Hematopoietic multipotent progenitor cell treated with erythropoietin and hydrocortisone succinate and interleukin-3 and kit ligand, for 6 days (in vitro differentiated cells): ENCODE results near the gene UFM1.
"Not testable (repeated sequence)": the region's sequence is repeated elsewhere in the genome, so short reads cannot be mapped to it uniquely, and the experiment has no call there.

Source experiments
- DNase-seq: peaks from one replicate; pipeline ENCODE4 v3.0.0-alpha.2; 2015

UFM1 gene

DNA sequence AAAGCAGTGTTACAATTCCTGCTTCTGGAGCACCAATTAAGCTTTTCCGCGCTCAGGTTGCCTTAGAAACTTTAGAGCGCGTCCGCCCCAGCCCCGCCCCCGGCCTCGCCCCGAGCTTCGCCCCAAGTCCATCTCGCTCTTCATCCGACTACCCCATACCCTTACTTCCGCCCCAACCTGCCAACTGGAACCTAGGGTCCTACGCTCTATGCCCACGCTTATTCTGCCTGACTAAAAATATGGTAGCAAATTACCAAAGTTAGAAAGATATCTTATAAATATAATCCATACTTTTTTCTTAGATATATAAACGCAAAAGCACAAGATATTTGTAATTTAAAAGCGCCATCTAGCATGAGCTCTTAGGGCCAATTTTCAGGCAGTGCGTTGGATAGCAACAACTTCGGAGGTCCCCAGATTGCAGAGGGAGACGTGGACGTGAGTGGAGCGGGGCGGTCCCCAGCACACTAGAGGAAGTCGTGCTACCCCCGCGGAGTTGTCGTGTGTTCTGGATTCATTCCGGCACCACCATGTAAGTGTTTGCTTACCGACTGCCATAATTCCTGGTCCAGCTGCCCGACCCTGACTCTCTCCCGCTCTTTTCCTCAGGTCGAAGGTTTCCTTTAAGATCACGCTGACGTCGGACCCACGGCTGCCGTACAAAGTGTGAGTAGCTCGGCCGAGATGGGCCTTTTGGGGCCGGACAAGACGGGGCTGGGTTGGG is at the start of gene UFM1:
Gene UFM1, plus strand, starts transcription at position 462 of the 724 bp plus-strand sequence. Its CDS starts 69 bp downstream, at position 531.
- DNase-seq: peak; percentile 97

DNA sequence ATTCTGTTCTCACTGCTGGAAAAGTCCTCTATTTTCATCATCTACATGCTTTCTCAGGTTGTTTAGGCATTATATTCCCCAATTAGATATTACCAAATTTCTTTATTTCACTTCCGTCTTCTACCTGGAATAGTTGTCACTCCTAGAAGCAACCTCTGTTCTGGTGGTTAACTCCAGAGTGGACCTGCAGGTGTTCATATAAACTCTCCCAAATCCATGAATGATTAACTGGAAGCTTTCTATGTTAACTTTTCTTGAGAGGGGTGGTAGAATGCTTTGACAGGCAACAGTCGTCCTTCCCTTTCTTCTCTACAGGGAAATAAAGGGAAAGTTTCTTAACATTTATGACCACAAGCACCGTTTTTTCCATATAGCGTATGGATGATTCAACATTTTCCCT is 48.4 kb upstream of the UFM1 start:
- no peak for DNase-seq

DNA sequence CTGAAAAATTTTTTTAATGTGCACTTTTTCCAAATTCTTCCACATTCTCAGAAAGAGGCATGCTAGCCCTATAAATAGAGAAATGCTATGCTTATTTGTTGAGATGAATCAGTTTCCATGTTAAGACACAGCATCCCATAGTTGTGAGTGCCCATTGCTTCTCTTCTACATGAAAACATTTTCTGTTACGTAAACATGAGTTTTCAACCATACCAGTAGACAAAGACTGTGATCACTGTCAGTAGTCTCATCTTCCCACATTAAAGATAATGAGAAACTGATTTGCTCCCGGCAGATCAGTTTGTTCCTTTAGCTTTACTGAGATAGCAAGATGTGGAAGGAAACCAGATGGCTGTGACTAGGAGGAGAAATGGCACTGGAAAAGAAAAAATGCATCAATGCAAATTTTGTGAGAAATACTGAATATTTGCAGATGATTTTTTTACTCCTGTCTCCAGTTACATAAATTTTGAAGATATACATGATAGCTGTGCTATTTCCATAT is 45.8 kb upstream of the UFM1 start:
- no peak for DNase-seq

DNA sequence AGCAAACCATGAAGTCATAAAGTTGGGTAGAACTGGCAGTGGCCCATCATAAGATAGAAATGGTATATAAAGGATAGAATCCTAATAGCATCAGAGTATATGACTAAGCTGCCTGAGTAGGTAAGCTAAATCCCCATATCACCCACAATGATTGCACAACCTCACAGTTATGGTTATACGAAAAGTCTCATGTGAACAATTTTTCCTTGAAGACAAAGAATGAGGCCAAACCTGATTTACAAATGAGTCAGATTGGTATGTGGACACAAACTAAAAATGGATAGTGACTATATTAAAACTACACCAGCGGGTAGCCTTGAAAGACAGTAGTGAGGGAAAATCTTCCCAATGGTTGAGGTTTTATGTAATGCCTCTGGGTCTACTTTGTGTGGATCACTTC is 40.9 kb upstream of the UFM1 start:
- DNase-seq: no peak

DNA sequence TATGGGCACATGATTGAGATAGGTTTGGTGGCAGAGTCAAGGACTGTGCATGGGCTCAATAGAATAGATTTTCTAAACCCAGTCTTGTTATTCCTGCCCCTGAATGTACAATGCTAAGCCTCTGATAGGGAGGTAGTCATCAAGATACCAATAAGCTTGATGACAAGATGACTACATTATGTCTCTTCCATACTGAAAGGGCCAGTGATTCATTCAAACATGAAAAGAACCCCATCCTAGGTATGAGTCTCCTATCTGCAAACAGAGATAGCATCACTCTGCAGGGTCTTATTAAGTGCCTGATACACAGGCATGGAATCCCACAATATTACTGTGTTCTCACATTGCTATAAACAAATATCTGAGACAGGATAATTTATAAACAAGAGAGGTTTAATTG is 40.3 kb upstream of the UFM1 start:
- DNase-seq: no peak

DNA sequence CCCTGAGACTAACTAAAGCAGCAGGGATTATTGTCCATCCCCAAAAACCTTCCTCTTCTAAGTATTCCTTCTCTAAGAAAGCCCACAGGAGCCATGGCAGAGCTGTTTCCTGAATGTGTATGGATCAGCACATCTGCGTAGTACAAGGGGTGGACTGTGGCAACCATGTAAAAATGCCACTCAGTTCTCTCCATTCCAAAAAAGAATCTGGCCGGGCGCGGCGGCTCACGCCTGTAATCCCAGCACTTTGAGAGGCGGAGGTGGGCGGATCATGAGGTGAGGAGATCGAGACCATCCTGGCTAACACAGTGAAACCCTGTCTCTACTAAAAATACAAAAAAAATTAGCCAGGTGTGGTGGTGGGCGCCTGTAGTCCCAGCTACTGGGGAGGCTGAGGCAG is 38.5 kb upstream of the UFM1 start:
- not testable (repeated sequence) for DNase-seq

DNA sequence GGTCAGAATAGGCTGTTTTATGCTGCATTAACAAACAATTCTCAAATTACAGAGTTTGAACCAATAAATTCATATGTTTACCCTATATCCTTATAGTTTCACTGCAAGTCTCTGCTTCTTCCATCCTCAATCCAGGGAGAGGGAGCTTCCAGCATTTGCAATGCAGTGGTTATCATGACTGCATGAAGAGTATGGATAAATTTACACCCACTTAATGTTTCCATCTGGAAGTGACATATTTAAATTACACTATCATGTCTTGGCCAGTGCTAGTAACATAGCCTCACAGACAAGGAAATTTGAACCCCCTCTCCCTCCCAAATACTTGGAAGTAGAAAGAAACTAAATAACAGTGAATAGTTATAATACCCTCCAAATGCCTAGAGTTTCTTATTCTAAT is 33.5 kb upstream of the UFM1 start:
- no peak for DNase-seq

DNA sequence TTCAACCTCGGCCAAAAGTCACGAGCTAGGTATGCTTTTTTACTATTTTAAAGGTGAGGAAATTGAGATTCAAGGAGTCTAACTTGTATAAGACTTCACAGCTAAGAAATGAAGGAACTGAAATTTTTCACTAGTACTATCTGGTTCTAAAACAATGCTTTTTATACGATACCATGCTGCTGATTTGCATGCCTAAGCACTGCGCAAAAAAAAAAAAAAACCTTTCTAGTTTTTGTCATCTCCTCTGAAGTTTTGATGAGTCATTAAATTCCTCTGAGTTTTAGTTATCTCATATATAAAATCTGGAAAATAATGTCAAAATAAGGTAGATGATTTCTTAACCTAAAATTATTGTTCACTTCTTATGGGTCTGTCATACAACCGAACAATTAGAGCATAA is 28.0 kb upstream of the UFM1 start:
- DNase-seq: no peak

DNA sequence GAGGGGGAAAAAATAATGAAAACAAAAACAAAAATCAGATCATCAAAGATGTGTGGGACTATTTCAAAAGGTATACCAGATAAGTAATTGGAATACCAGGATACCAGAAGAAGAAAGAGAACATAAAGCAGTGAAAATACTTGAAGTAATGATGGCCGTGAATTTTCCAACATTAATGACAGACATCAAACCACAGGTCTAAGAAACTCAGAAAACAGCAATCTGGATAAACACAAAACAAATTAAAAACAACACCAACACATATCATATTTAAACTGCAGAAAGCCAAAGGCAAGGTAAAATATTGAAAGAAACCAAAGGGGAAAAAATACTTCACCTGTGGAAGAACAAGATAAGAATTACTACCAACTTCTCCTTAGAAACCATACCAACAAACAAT is 24.2 kb upstream of the UFM1 start:
- DNase-seq: no peak

DNA sequence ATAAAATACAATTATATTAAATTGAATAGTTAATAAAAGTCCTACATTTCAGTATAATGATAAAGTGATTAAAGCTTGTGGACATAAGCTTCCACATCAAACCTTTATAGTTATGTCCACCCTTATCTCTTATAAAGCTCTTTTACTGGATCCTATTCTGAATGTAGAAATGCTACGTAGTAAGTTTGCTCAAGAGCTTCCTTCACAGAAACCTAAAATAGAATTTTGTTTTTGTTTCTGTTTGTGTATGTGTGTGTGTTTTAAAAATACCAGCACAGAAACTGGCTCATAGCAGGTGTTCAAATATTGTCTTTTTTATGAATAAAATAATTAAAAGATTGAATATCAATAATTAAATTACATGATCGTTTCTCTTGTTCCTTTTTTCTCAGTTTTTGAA is 21.0 kb upstream of the UFM1 start:
- no peak for DNase-seq

DNA sequence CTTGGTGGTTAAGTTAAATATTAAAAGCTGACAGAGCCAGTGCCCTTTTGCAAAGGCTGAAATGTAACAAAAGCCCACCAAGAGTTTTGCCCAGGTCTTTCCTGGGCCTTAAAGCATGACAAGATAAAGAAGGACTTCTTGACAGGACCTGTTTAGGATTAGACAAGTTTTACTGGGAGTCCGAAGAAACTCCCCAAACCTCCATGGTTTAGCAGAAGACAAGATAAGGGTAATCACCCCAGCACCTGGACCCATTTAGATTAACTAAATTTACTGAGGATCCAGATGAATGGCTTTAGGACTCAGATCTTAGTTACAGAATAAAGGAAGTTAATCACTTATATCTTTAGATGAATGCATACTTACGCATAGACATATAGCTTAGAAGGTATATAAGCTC is 14.8 kb upstream of the UFM1 start:
- DNase-seq: no peak

DNA sequence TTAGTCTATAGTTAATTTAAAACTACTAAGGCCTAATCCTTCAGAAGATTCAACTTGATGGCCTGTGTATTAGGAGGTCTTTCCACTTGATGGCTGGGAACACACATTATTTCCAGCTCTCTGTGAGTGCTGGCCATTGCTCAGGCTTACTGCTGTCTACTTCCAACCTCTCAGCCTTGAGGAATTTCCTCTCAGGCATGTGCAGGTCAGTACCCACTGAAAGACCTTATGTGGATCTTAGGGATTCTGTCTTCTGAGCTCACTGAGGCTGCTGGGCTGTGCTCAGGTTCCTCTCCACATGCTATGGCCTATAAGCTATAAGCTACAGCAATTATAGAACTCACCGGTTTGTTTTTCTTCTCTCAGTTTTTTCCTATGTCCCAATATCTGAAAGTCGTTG is 11.6 kb upstream of the UFM1 start:
- no peak for DNase-seq

DNA sequence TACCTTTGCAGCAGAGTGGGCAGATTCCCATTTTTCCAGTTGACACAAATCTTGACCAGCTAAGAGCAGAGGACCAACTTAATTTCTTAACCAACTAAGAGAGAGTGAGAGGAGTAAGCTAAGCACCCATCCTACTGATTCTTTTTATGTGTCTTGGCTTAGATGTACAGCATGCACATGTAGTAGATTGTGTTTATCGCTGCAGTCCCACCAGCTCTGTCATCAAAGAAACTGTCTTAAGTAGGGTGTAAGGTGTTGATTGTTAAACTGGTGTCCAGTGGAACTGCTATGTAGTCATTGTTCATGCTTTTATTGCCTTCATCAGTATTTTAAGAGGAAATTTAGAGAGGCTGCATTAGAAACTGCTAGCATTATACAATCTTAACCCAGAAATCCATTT is 9.0 kb upstream of the UFM1 start:
- DNase-seq: peak; percentile 26

DNA sequence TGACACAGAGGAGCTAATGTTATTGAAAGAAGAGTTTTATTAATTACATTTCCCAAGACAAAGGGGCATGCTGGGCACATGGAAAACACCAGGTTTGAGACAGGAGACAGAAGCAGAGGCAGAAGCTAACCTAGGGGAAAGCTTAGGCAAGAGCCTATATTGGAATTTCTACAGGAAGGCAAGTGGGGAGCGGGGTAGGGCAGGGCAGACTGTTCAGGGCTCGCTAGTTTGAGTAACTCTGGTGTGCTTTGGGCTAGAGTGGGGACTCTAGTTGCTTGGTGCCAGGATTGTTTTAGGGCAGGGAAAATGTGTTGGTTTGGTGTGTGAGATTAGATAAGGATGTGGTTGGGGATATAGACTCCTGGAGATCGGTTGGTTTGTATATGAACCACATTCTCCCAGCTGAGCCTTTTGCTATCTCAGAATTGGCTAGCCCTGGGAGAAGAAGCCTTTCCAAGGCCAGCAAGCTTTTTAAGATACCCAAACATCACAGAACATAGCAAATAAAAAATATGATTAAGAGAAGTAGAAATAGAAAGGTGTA is 8.4 kb upstream of the UFM1 start:
- DNase-seq: peak; percentile 90

DNA sequence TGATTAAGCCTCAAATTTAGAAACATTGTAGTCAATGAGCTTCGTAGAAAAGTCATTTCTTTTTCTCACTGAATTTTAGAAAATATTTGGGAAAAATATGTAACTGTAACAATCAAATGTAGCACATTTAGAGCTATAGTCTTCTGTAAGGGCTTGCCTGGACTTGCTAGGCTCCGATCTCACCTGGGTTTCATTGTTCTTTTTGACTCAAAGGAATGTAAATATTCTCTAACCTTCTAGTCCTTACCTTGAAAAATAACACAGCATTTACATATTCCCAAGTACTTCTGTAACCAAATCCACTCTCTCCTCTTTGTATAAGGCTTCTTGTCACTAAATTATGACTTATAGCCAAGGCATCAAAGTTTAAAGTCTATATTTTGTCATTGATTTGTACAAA is 2.9 kb upstream of the UFM1 start:
- DNase-seq: no peak

DNA sequence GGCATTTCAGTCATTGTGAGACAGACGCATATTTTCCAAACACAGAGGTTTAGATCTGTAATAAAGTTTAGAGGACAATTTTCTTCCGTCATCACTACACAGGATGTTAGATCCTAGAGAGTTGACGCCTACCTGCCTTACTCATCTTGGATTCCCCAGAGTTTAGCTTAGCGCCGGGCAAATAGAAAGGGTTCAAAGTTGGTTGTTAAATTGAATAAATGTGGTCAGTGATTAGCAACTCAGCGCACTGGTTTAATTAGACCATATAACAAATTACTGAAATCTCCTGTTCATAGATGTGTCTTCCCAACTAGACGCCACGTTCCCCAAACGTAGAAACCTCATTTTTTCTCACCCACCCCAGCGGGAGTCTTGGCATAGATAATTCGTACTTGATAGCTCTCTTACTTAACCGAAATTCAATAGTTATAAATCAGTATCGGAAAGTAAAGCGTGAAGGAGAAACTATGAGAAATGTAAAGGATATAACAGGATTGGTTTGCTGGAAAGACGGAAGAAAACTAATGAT is 726 bp upstream of the UFM1 start:
- peak; percentile 26 for DNase-seq

DNA sequence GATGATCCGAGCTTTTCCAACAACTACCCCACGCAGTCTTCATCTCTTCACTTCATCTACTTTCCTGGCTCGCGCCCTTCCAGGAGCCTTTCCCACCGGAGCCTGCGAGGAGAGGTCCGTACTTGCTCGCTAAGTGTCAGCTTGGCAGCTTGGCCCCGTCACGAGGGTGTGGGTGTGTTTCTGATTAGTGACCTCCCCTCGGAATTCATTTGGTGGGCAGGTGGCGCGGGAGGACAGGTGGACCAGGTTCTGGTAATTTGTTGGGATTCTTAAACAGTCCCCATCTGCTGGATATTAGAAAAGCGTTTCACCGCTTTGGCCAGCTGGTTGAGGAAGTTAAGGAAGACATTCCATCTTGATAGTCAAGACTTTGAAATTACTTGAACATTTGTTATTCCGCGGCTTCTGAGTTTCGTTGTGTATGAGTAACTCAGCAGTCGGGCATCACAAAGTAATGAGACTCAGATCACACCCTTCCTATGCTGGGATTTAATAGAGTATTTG is 515 bp downstream of the UFM1 start:
- peak; percentile 70 for DNase-seq

DNA sequence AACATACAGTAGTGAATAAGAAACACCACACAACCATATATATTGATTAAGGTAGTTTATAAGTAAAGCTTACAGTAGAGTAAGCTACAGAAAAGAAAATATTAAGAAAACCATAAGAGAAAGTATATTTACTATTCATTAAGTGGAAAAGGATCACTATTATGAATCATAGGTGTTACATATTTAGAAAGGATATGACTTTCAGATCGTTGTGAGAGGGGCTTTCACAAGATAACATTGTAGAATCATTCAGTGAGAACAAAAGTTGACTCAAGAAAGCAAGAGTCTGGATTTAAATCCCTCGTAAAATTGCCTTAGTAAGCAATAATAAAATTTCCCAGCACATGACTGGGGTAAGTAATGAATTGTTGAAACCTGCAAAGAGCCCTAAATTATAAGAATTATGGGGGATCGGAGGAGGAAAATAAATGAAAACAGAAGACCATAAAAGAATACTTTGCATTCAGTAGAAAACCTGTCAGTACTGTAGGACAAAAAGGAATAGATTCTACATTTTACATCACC is 6.0 kb downstream of the UFM1 start:
- DNase-seq: no peak

DNA sequence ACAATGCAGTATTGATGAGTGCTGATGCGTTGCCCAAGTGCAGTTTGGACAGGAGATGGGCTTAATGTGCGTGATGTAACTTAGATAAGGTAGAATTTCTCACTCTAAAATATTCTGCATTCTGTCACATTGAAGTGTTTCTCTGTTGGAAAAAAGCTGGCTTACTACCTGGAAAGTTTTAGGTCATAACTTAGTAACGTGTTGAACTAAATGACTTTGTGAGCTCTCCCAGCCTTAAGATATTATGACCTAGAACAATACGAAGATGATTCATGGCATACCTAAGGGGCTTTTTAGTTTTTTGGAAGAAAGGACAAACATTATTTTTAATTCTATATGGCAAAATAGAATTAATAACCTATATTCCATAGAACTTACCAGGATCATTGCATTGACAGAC is 9.0 kb downstream of the UFM1 start:
- DNase-seq: no peak

DNA sequence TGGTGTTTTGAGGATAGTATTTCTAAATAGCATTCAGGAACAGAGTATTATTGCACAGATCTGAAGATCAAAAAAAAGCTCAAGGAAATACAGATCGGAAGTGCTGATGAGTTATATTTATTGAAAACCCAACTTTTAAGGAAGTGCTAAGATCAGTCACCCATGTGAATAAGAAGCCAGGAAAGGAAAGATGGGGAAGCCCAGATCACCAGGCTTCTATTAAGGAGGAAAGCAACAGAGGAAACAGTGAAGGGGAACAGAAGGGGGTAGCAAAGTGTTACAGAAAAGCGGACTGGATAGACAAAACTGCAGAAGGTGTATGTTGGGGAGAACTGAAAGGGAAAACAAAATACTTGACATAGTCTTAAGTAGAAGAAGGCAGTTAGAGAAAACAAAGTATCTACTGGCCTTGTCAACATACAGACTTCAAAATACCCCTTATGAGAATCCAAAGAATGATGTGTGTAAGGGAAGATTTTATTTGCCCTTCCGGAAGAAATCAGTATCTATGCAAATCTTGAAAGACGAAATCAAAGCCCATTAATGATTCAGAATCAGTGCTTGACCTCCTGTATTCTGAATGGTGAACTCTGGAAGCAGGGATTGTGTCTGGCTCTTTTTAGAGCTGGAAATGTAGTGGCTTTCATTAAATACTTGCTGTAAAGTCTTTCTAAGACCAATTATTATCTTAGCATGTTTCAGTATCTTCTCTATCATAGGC is 12.1 kb downstream of the UFM1 start:
- no peak for DNase-seq

DNA sequence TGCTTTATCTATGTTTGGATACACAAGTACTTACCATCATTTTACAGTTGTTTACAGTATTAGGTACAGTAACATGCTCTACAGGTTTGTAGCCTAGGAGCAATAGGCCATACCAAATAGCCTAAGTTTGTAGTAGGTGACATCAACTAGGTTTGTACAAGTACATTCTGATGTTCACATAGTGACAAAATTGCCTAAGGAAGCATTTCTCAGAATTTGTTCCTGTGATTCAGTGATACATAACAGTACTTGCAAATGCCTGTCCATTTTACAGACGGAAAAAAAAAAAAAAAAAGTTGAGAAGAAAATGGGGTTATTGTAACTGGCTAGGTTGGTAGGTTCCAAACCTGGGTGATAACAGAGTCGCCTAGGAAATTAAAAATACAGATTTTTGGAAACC is 13.6 kb downstream of the UFM1 start:
- DNase-seq: no peak

DNA sequence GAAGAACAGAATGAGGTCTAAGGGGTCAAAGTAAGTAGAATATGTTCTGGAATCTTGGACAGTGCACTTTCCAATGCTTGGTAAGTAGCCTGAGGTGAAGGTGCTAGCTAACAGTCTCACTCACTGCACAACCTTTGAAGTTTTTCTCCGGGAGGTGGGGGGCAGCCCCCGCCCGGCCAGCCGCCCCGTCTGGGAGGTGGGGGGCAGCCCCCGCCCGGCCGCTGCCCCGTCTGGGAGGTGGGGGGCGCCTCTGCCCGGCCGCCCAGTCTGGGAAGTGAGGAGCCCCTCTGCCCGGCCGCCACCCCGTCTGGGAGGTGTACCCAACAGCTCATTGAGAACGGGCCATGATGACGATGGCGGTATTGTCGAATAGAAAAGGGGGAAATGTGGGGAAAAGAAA is 14.1 kb downstream of the UFM1 start:
- not testable (repeated sequence) for DNase-seq

DNA sequence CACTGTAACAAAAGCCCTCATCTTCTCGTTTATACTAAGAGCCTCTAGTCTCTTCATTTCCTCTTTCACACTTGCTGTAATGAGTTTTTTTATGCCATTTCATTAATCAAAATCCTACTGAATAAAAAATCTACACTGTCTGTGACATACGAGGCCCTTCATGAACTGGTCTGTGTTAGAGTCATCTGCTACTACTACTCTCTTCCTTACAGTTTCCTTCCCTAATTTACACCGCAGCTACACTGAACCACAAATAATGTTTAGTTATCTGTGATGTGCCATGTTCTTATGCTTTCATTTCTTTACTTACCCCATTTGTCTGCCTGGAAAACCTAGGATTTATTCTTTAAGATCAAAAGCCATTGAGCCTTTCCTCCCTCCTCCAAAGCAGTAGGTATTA is 16.0 kb downstream of the UFM1 start:
- DNase-seq: peak; percentile 30
